Skeletal muscle tissue (tissue), 4 donors: Measurements from ENCODE around the gene ZBTB47. TPM values are rescaled to one million over a fixed set of nuclear protein-coding genes. Genes with fewer than 3 reads are reported as not detected.
A peak's percentile ranks its signal among the peaks of the same experiment; 100 is the strongest.

ENCODE experiments used
- H3K27ac ChIP-seq: one replicate; pipeline ENCODE4 v1.7.0; 2013; ENCODE audit warnings: mild to moderate bottlenecking, low read depth, low read length, inconsistent platforms
- H3K27me3 ChIP-seq, 3 donors: one replicate each; pipeline ENCODE4 v1.7.0; 2013; ENCODE audit warnings: low read length in 3 of 3; ENCODE audit not compliant: control insufficient read depth in 3 of 3, insufficient read depth in 3 of 3
- H3K36me3 ChIP-seq, 3 donors: one replicate each; pipeline ENCODE4 v1.7.0; 2013; ENCODE audit warnings: low read length in 3 of 3; ENCODE audit not compliant: control insufficient read depth in 3 of 3, insufficient read depth in 3 of 3
- H3K4me1 ChIP-seq, 3 donors: one replicate each; pipeline ENCODE4 v1.7.0; 2013; ENCODE audit warnings: low read length in 3 of 3, mild to moderate bottlenecking in 3 of 3; ENCODE audit not compliant: control insufficient read depth in 3 of 3, insufficient read depth in 3 of 3
- H3K4me3 ChIP-seq, 3 donors: one replicate each; pipeline ENCODE4 v1.7.0; 2013; ENCODE audit warnings: low read length in 3 of 3
- H3K9ac ChIP-seq, 3 donors: one replicate each; pipeline ENCODE4 v1.7.0; 2013; ENCODE audit warnings: low read length in 3 of 3, mild to moderate bottlenecking in 3 of 3, moderate library complexity in 2 of 3, low read depth in 1 of 3
- H3K9me3 ChIP-seq, 3 donors: one replicate each; pipeline ENCODE4 v1.7.0; 2013; ENCODE audit warnings: low read length in 3 of 3; ENCODE audit not compliant: control insufficient read depth in 3 of 3
- total RNA-seq: library from RNA; depleted of rRNA; stranded (reverse); fragments of >200 nt; gene quantifications from one replicate; pipeline ENCODE4 v1.2.3, GENCODE V29; 2014
- donor health status: Osteomylitis.

The ZBTB47 gene
- total RNA-seq, 1 donor from 2014 or later: 21.4 TPM

DNA sequence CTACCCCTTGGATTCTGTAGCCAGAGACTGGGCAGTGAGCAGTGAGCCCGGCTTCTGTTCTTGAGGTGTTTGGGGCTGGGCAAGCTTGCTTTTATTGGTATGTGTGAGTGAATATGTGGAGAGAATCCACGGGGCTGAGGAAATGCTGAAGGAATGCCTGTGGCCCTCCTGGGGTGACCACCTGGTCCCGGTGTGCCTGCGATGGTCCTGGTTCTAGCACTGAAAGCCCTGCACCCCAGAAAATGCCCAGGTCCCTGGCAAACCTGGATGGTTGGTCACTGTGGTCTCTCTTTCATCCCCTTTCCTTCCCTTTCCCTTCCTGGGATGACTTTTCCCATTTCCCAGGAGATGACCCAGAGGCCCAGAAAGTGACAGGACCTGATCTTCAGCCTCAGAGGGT, 4.2 kb downstream of the ZBTB47 start:
- Histone ChIP-seq H3K4me3 (peak overlapping the region in 1 of 3 donors; percentile 2), H3K9ac (peak overlapping the region in 2 of 3 donors; percentile 10 to 35), H3K27me3 (no peaks in the 10 kb centered on the region), H3K27ac (no peak overlapping the region), H3K36me3 (peaks cover 15 to 19% (median 16%) of the 10 kb centered on the region in 3 donors), H3K9me3 (no peaks in the 10 kb centered on the region), H3K4me1 (peaks cover 47 to 87% (median 70%) of the 10 kb centered on the region in 3 donors)

GRCh38 chr3:42658091-42658770, 4.7 kb downstream of the ZBTB47 start:
- H3K4me1 ChIP-seq: peaks cover 41 to 81% (median 65%) of the 10 kb centered on the region in 3 donors
- H3K9me3 ChIP-seq: no peaks in the 10 kb centered on the region
- H3K4me3 ChIP-seq: peak overlapping the region in 1 of 3 donors; percentile 2
- H3K27ac ChIP-seq: no peak overlapping the region
- peaks cover 15 to 19% (median 16%) of the 10 kb centered on the region in 3 donors for H3K36me3 ChIP-seq
- H3K9ac ChIP-seq: peak overlapping the region in 1 of 3 donors; percentile 28
- H3K27me3 ChIP-seq: no peaks in the 10 kb centered on the region

DNA sequence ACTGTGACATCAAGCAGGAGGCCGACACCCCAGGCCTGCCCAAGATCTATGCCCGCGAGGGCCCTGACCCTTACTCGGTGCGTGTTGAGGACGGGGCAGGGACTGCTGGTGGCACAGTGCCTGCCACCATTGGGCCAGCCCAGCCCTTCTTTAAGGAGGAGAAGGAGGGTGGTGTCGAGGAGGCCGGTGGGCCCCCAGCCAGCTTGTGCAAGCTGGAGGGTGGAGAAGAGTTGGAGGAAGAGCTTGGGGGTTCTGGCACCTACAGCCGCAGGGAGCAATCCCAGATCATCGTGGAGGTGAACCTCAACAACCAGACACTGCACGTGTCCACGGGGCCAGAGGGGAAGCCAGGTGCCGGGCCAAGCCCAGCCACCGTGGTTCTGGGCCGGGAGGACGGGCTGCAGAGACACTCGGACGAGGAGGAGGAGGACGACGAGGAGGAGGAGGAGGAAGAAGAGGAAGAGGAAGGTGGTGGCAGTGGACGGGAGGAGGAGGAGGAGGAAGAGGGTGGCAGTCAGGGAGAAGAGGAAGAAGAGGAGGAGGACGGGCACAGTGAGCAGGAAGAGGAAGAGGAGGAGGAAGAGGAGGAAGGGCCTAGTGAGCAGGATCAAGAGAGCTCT, 5.4 kb downstream of the ZBTB47 start:
- Histone ChIP-seq H3K4me1 (peaks cover 35 to 75% (median 59%) of the 10 kb centered on the region in 3 donors), H3K4me3 (no peak overlapping the region), H3K36me3 (peaks cover 15 to 23% (median 16%) of the 10 kb centered on the region in 3 donors), H3K9me3 (no peaks in the 10 kb centered on the region), H3K27ac (no peak overlapping the region), H3K9ac (peak overlapping the region in 1 of 3 donors; percentile 28), H3K27me3 (no peaks in the 10 kb centered on the region)

- Histone ChIP-seq H3K4me3 (no peak overlapping the region), H3K4me1 (peaks cover 35 to 74% (median 59%) of the 10 kb centered on the region in 3 donors), H3K36me3 (peaks cover 15 to 23% (median 16%) of the 10 kb centered on the region in 3 donors), H3K27me3 (no peaks in the 10 kb centered on the region), H3K9me3 (no peaks in the 10 kb centered on the region), H3K9ac (peak overlapping the region in 1 of 3 donors; percentile 64), H3K27ac (peak overlapping the region; percentile 12)
Measured at GRCh38 chr3:42659451-42660130, 6.1 kb downstream of the ZBTB47 start.

DNA sequence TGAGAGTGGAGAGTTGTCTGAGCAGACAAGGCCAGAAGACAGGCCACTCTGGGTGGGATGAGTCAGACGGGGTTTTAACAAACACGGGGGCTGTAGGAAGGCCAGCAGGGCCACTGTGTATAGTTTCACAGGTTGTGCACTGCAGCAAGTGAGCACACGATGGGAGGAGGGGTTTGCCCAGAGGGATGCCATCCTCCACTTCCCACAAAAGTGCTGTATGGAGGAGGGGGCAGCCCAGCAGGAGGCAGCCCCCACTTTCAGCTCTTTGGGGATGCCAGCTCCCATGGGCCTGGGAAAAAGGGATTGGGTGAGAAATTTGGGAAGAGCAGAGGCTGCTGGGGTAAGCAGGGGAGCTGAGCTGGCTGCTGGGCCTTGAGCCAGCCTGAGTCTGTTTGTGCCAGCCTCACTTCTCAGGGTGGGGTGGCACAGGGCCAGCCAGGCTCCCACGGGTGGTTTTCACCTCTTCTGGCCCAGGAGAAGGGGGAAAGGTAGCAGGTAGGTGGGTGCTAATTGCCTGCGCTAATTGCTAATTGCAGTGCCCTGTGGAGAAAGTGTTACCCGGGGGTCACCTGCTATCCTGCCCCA, 6.7 kb downstream of the ZBTB47 start:
- H3K4me1 ChIP-seq: peaks cover 30 to 74% (median 57%) of the 10 kb centered on the region in 3 donors

DNA sequence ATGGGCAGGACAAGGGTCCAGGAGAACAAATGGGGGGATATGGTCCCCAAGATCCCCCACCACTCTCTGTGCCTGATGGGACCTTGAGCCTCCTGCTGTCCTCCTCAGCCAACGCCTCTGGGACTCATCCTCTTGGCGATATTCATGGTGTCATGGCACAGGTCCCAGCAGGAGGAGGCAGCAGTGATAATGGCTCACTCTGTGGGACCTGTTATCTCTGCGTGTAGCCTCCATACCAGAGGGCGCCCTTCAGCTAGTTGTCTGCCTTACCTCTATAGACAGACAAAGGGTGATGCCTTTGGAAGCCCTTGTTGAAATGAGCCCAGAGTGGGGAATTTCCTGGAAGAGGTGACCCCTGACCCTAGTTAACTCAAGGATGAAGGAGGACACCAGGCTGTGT, 7.4 kb downstream of the ZBTB47 start:
- Histone ChIP-seq H3K4me3 (no peak overlapping the region), H3K9ac (peak overlapping the region in 1 of 3 donors; percentile 40), H3K27me3 (no peaks in the 10 kb centered on the region), H3K4me1 (peaks cover 24 to 74% (median 57%) of the 10 kb centered on the region in 3 donors), H3K27ac (no peak overlapping the region), H3K9me3 (no peaks in the 10 kb centered on the region), H3K36me3 (peaks cover 15 to 23% (median 16%) of the 10 kb centered on the region in 3 donors)

More for the DNA sequence above, 6.7 kb downstream of the ZBTB47 start:
- Histone ChIP-seq H3K9ac (peak overlapping the region in 1 of 3 donors; percentile 64), H3K36me3 (peaks cover 15 to 23% (median 16%) of the 10 kb centered on the region in 3 donors), H3K27ac (peak overlapping the region; percentile 12), H3K9me3 (no peaks in the 10 kb centered on the region), H3K27me3 (no peaks in the 10 kb centered on the region), H3K4me3 (no peak overlapping the region)

- peaks cover 15 to 23% (median 16%) of the 10 kb centered on the region in 3 donors for H3K36me3 ChIP-seq
- H3K4me3 ChIP-seq: no peak overlapping the region
- no peak overlapping the region for H3K27ac ChIP-seq
- H3K9me3 ChIP-seq: no peaks in the 10 kb centered on the region
- H3K9ac ChIP-seq: peak overlapping the region in 1 of 3 donors; percentile 40
- H3K27me3 ChIP-seq: no peaks in the 10 kb centered on the region
- H3K4me1 ChIP-seq: peaks cover 25 to 74% (median 57%) of the 10 kb centered on the region in 3 donors
Measured at GRCh38 chr3:42661593-42662022, 8.1 kb downstream of the ZBTB47 start.

- Histone ChIP-seq H3K27ac (no peak overlapping the region), H3K36me3 (peaks cover 12 to 23% (median 15%) of the 10 kb centered on the region in 3 donors), H3K27me3 (no peaks in the 10 kb centered on the region), H3K9ac (peak overlapping the region in 1 of 3 donors; percentile 40), H3K9me3 (no peaks in the 10 kb centered on the region), H3K4me1 (peaks cover 31 to 74% (median 59%) of the 10 kb centered on the region in 3 donors), H3K4me3 (no peak overlapping the region)
Measured at GRCh38 chr3:42662037-42662812, 8.7 kb downstream of the ZBTB47 start.
